HepG2 (cell line): ENCODE data around the gene TLE2. TPM values are rescaled to one million over a fixed set of nuclear protein-coding genes. Genes with fewer than 3 reads are reported as not detected.

ENCODE experiments used
- AGO2 ChIP-seq: fragments of 200-400 bp; formaldehyde crosslinking; optimal IDR thresholded peaks from 2 replicates; pipeline ENCODE3; 2017; ENCODE audit warnings: mild to moderate bottlenecking, low read depth, low read length, moderate library complexity
- AHR ChIP-seq: IDR thresholded peaks from 2 replicates; pipeline ENCODE4 v1.6.1; 2018; ENCODE audit warnings: missing genetic modification reagents, missing compliant biosample characterization
- AKAP8 ChIP-seq: sonication (generic); formaldehyde crosslinking; IDR thresholded peaks from 2 replicates; pipeline ENCODE4 v1.5.1; 2020; ENCODE audit warnings: mild to moderate bottlenecking, missing genetic modification reagents
- CREM ChIP-seq, 2 experiments: sonication (generic) in 1 of 2; formaldehyde crosslinking in 1 of 2; IDR thresholded peaks; 2 replicates each; pipeline versions ENCODE4 v1.4.0 to v1.6.1; 2016 to 2020; ENCODE audit warnings: antibody characterized with exemption in 1 of 2, mild to moderate bottlenecking in 1 of 2, missing genetic modification reagents in 1 of 2
- ELF1 ChIP-seq: sonication (generic); formaldehyde crosslinking; IDR thresholded peaks from 2 replicates; pipeline ENCODE4 v1.4.0; 2020; ENCODE audit warnings: missing genetic modification reagents
- FIP1L1 ChIP-seq: fragments of 200-400 bp; formaldehyde crosslinking; IDR thresholded peaks from 2 replicates; pipeline ENCODE4 v1.6.1; 2018; ENCODE audit warnings: low read depth, mild to moderate bottlenecking, low read length, moderate library complexity, borderline replicate concordance; ENCODE audit not compliant: insufficient read depth
- GATA4 ChIP-seq: sonication (generic); IDR thresholded peaks from 2 replicates; pipeline ENCODE4 v1.6.1; 2016; ENCODE audit warnings: antibody characterized with exemption, low read depth, borderline replicate concordance
- HDAC2 ChIP-seq: sonication (generic); formaldehyde crosslinking; IDR thresholded peaks from 2 replicates; pipeline ENCODE4 v1.4.0; 2020; ENCODE audit warnings: missing genetic modification reagents
- IKZF4 ChIP-seq: sonication (generic); formaldehyde crosslinking; IDR thresholded peaks from 2 replicates; pipeline ENCODE4 v1.5.1; 2020; ENCODE audit warnings: borderline replicate concordance, mild to moderate bottlenecking, low read depth, missing genetic modification reagents; ENCODE audit errors: not compliant biosample characterization
- MAFK ChIP-seq, 2 experiments: IDR thresholded peaks in 1 of 2; conservative IDR thresholded peaks in 1 of 2; 2 replicates each; pipeline ENCODE4 v1.6.1; 2011; ENCODE audit warnings: improper control_type of control experiment in 2 of 2, low read length in 2 of 2
- MED8 ChIP-seq: sonication (generic); formaldehyde crosslinking; IDR thresholded peaks from 2 replicates; pipeline ENCODE4 v1.8.1; 2023; ENCODE audit warnings: mild to moderate bottlenecking, missing genetic modification reagents; ENCODE audit not compliant: insufficient replicate concordance
- MEIS1 ChIP-seq: sonication (generic); formaldehyde crosslinking; IDR thresholded peaks from 2 replicates; pipeline ENCODE4 v1.9.0; 2021; ENCODE audit warnings: mild to moderate bottlenecking, missing genetic modification reagents, moderate library complexity, borderline replicate concordance
- NFKB2 ChIP-seq: sonication (generic); formaldehyde crosslinking; IDR thresholded peaks from 2 replicates; pipeline ENCODE4 v1.4.0; 2020; ENCODE audit warnings: missing genetic modification reagents, borderline replicate concordance
- ONECUT2 ChIP-seq: sonication (generic); formaldehyde crosslinking; IDR thresholded peaks from 2 replicates; pipeline ENCODE4 v1.4.0; 2020; ENCODE audit warnings: missing genetic modification reagents
- RXRA ChIP-seq: sonication (generic); formaldehyde crosslinking; IDR thresholded peaks from 2 replicates; pipeline ENCODE4 v1.5.1; 2020; ENCODE audit warnings: missing genetic modification reagents
- SMYD3 ChIP-seq: sonication (generic); formaldehyde crosslinking; IDR thresholded peaks from 2 replicates; pipeline ENCODE4 v1.8.1; 2023; ENCODE audit warnings: mild to moderate bottlenecking, missing genetic modification reagents
- SSRP1 ChIP-seq: IDR thresholded peaks from 2 replicates; pipeline ENCODE4 v1.6.1; 2016; ENCODE audit warnings: control low read depth
- TEAD2 ChIP-seq: sonication (generic); formaldehyde crosslinking; IDR thresholded peaks from 2 replicates; pipeline ENCODE4 v1.9.0; 2021; ENCODE audit warnings: missing genetic modification reagents
- TEAD3 ChIP-seq: optimal IDR thresholded peaks from 2 replicates; pipeline ENCODE3; 2016; ENCODE audit warnings: borderline replicate concordance
- ZNF142 ChIP-seq: sonication (generic); formaldehyde crosslinking; IDR thresholded peaks from 2 replicates; pipeline ENCODE4 v1.4.0; 2020; ENCODE audit warnings: missing genetic modification reagents
- ZNF143 ChIP-seq: sonication (generic); formaldehyde crosslinking; IDR thresholded peaks from 2 replicates; pipeline ENCODE4 v1.4.0; 2020; ENCODE audit warnings: missing genetic modification reagents
- ZNF547 ChIP-seq: sonication (generic); formaldehyde crosslinking; IDR thresholded peaks from 2 replicates; pipeline ENCODE4 v1.5.1; 2020; ENCODE audit warnings: mild to moderate bottlenecking, missing genetic modification reagents
- ZNF660 ChIP-seq: sonication (generic); formaldehyde crosslinking; IDR thresholded peaks from 2 replicates; pipeline ENCODE4 v1.5.1; 2020; ENCODE audit warnings: mild to moderate bottlenecking, low read depth, missing genetic modification reagents, borderline replicate concordance
- ZNF816 ChIP-seq: sonication (generic); formaldehyde crosslinking; IDR thresholded peaks from 2 replicates; pipeline ENCODE4 v1.8.0; 2022; ENCODE audit warnings: missing genetic modification reagents, mild to moderate bottlenecking, borderline replicate concordance
- ZSCAN21 ChIP-seq: sonication (generic); formaldehyde crosslinking; IDR thresholded peaks from 2 replicates; pipeline ENCODE4 v1.8.0; 2022; ENCODE audit warnings: mild to moderate bottlenecking, missing genetic modification reagents, moderate library complexity, borderline replicate concordance
- polyA plus RNA-seq, 8 experiments: library from polyadenylated mRNA; depleted of rRNA in 3 of 8; stranded (reverse) in 7 of 8; unstranded in 1 of 8; fragments of >200 nt; fragmentation: Illumina TruSeq in 4 of 8; extraction: Trizol in 4 of 8; gene quantifications; 2 replicates each; pipeline versions ENCODE4 v1.2.1 to v1.2.3, GENCODE V29; 2011 to 2016; ENCODE audit warnings: low read depth in 4 of 8, missing spikeins in 1 of 8, mixed read lengths in 1 of 8; ENCODE audit not compliant: insufficient read depth in 1 of 8
- total RNA-seq, 5 experiments: library from RNA; depleted of rRNA; stranded (reverse); fragments of >200 nt; fragmentation: Illumina TruSeq; extraction: Trizol; gene quantifications; 2 replicates each; pipeline ENCODE4 v1.2.3, GENCODE V29; 2016; ENCODE audit warnings: low read depth in 1 of 5

TLE2 gene
- total and polyA plus RNA-seq, 2 of the 13 experiments (the other 11 are each of a cell fraction or from before 2014, with no cell fraction given): 0.07 to 0.81 TPM

- peak; percentile 70 for TF ChIP-seq ONECUT2 (CRISPR knock-in tag)
- TF ChIP-seq AHR (CRISPR knock-in tag): no peak; the same call in none of the 2 replicates
- TF ChIP-seq MED8 (CRISPR knock-in tag): no peak
- TF ChIP-seq SSRP1: no peak
- no peak for TF ChIP-seq ZNF142
- peak; percentile 76 for TF ChIP-seq RXRA (CRISPR knock-in tag)
- peak; percentile 37 for TF ChIP-seq TEAD3 (CRISPR knock-in tag)
- peak; percentile 84; the same call in 1 of the 2 replicates for TF ChIP-seq GATA4
- peak; percentile 98 for TF ChIP-seq ZNF816 (CRISPR knock-in tag)
- TF ChIP-seq AKAP8 (CRISPR knock-in tag): peak; percentile 43; the same call in 1 of the 2 replicates
- TF ChIP-seq FIP1L1: no peak
- no peak for TF ChIP-seq MAFK (conservative IDR thresholded peaks at IDR 0.05 in 1 of 2, IDR thresholded peaks at IDR 0.05 in 1 of 2; ENCODE audit: low read length in 2 of 2)
- TF ChIP-seq AGO2: no peak
- no peak for TF ChIP-seq ZNF660 (CRISPR knock-in tag)
- peak; percentile 62; the same call in 1 of the 2 replicates for TF ChIP-seq ZSCAN21
- peak; percentile 58 for TF ChIP-seq HDAC2
- TF ChIP-seq ZNF547: no peak
- TF ChIP-seq TEAD2 (CRISPR knock-in tag): no peak
- no peak for TF ChIP-seq SMYD3
- peak; percentile 100 for TF ChIP-seq MEIS1 (CRISPR knock-in tag)
- TF ChIP-seq CREM (IDR thresholded peaks at IDR 0.05): no peak
- TF ChIP-seq CREM (CRISPR knock-in tag; IDR thresholded peaks at IDR 0.05): no peak
- TF ChIP-seq ELF1: peak; percentile 44
- TF ChIP-seq ZNF143: peak; percentile 90
- TF ChIP-seq NFKB2 (CRISPR knock-in tag): no peak; the same call in 1 of the 2 replicates
- no peak for TF ChIP-seq IKZF4
These were observed 7.3 kb upstream of the TLE2 start (continued) for GRCh38 chr19:3036119-3036976.
